ENCODE measurements around the gene GSPT1.
"Not testable (repeated sequence)": the region's sequence is repeated elsewhere in the genome, so short reads cannot be mapped to it uniquely, and the experiment has no call there.

The GSPT1 gene

DNA sequence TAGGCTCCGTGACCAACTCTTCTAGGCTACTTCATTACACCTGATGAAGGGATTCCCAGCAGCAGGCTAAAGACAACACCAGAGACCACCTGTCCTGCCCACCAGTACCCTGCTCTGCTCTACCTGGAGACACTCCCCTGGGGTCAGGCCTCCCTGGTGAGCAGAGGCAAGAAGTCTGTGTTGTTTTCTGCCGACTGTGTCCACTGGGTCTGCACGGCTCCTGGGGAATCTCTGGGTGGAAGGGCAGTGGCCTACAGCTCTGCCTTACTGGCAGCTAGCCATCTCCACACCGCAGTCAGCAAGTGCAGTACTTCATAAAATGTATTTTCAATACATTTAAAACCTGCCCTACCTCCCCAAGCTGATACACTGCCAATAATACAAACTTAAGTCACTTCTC lies 71.3 kb downstream of the GSPT1 start:
- H3K9ac ChIP-seq (ENCODE audit: low read length), result no peak overlapping the region
- H3K36me3 ChIP-seq (ENCODE audit: control insufficient read depth, low read depth, low read length), result peaks cover 94% of the 10 kb centered on the region
- no peak overlapping the region for H3K27ac ChIP-seq (ENCODE audit: low read length)
- H3K4me1 ChIP-seq (ENCODE audit: control insufficient read depth, low read depth, low read length), result no peaks in the 10 kb centered on the region
- H3K4me3 ChIP-seq (ENCODE audit: low read length), result no peak overlapping the region
- no peaks in the 10 kb centered on the region for H3K27me3 ChIP-seq (ENCODE audit: control insufficient read depth, insufficient read depth, low read length)
- no peaks in the 10 kb centered on the region for H3K9me3 ChIP-seq (ENCODE audit: control insufficient read depth, low read depth, low read length)

DNA sequence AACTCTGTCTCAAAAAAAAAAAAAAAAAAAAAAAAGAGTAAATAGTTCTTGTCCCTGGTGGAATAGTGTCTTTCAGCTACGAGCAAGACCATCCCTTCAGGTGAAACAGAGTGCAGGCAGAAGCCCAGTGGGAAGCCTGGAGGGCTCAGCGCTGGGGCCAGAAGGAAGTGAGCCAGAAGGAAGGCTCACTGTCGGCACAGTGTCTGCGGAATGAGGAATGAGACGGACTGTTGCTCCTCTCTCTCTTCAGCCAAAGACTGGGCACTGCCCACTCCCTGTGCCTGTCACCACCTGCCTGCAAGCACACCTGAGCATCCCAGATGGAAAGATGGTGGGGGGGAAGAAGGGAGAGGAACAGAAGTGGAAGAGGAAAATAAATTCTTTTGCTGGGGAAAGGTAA lies 71.9 kb downstream of the GSPT1 start:
- Histone ChIP-seq H3K4me1 (ENCODE audit: control insufficient read depth, low read depth, low read length) (no peaks in the 10 kb centered on the region), H3K27ac (ENCODE audit: low read length) (no peak overlapping the region), H3K4me3 (ENCODE audit: low read length) (no peak overlapping the region), H3K36me3 (ENCODE audit: control insufficient read depth, low read depth, low read length) (peaks cover 94% of the 10 kb centered on the region), H3K27me3 (ENCODE audit: control insufficient read depth, insufficient read depth, low read length) (no peaks in the 10 kb centered on the region), H3K9me3 (ENCODE audit: control insufficient read depth, low read depth, low read length) (no peaks in the 10 kb centered on the region), H3K9ac (ENCODE audit: low read length) (no peak overlapping the region)

DNA sequence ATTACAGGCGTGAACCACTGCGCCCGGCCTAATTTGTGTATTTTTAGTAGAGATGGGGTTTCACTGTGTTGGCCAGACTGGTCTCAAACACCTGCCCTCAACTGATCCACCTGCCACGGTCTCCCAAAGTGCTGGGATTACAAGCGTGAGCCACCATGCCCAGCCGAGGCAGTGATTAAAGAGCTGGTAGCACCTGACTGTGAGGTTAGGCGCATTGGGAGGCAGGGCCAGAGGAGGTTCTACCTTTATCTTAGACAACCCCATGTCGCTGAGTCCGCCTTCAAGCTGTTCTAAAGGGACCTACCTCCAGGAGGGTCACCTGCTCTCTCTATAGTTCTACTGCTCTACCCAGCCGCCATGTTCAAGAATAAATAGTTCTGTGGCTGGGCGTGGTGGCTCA lies 72.5 kb downstream of the GSPT1 start:
- H3K27ac ChIP-seq (ENCODE audit: low read length), result no peak overlapping the region
- H3K9me3 ChIP-seq (ENCODE audit: control insufficient read depth, low read depth, low read length), result no peaks in the 10 kb centered on the region
- H3K4me1 ChIP-seq (ENCODE audit: control insufficient read depth, low read depth, low read length), result no peaks in the 10 kb centered on the region
- H3K36me3 ChIP-seq (ENCODE audit: control insufficient read depth, low read depth, low read length), result peaks cover 94% of the 10 kb centered on the region
- no peak overlapping the region for H3K4me3 ChIP-seq (ENCODE audit: low read length)
- H3K9ac ChIP-seq (ENCODE audit: low read length), result no peak overlapping the region
- no peaks in the 10 kb centered on the region for H3K27me3 ChIP-seq (ENCODE audit: control insufficient read depth, insufficient read depth, low read length)

DNA sequence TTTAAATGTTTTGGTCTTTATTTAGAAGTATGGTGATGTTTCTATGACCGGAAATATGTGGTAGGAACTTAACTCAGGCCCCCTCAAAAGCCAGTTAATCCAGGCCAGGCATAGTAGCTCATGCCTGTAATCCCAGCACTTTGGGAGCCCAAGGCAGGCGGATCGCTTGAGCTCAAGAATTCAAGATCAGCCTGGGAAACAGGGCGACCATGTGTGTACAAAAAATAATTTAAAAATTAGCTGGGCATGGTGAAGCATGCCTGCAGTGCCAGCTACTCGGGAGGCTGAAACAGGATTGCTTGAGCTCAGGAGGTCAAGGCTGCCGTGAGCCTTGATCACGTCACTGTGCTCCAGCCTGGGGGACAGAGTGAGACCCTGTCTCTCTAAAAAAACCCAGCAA lies 74.7 kb downstream of the GSPT1 start:
- no peak overlapping the region for H3K27ac ChIP-seq (ENCODE audit: low read length)

DNA sequence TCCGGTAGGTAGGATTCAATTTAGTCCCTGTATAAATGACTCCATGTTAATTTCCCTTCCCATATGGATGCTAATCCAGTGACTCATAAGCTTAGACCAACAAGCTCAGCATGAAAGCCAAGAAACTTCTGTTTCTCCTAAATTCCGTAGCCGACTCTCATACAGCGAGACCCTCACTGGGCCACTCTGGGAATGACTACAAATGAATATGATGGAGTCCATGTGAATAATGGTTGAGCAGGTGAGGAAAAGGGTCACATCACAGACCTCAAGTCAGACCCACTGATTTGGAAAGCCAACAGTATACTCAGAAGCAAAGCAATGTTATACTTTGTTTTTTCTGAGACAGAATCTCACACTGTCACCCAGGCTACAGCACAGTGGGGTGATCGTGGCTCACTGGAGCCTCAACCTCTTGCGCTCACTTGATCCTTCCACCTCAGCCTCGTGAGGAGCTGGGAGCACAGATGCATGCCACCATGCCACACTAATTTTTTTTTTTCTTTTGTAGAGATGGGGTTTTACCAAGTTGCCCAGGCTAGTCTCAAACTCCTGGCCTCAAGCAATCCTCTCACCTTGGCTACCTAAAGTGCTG lies 79.0 kb downstream of the GSPT1 start:
- H3K4me3 ChIP-seq (ENCODE audit: low read length), result no peak overlapping the region
- no peak overlapping the region for H3K27ac ChIP-seq (ENCODE audit: low read length)
- no peaks in the 10 kb centered on the region for H3K9me3 ChIP-seq (ENCODE audit: control insufficient read depth, low read depth, low read length)
- no peaks in the 10 kb centered on the region for H3K27me3 ChIP-seq (ENCODE audit: control insufficient read depth, insufficient read depth, low read length)
- H3K9ac ChIP-seq (ENCODE audit: low read length), result no peak overlapping the region
- no peaks in the 10 kb centered on the region for H3K4me1 ChIP-seq (ENCODE audit: control insufficient read depth, low read depth, low read length)
- H3K36me3 ChIP-seq (ENCODE audit: control insufficient read depth, low read depth, low read length), result peaks cover 57% of the 10 kb centered on the region

More for the DNA sequence above, 74.7 kb downstream of the GSPT1 start:
- Histone ChIP-seq H3K9ac (ENCODE audit: low read length) (no peak overlapping the region), H3K36me3 (ENCODE audit: control insufficient read depth, low read depth, low read length) (peaks cover 94% of the 10 kb centered on the region), H3K9me3 (ENCODE audit: control insufficient read depth, low read depth, low read length) (no peaks in the 10 kb centered on the region), H3K4me1 (ENCODE audit: control insufficient read depth, low read depth, low read length) (no peaks in the 10 kb centered on the region), H3K4me3 (ENCODE audit: low read length) (no peak overlapping the region), H3K27me3 (ENCODE audit: control insufficient read depth, insufficient read depth, low read length) (no peaks in the 10 kb centered on the region)

DNA sequence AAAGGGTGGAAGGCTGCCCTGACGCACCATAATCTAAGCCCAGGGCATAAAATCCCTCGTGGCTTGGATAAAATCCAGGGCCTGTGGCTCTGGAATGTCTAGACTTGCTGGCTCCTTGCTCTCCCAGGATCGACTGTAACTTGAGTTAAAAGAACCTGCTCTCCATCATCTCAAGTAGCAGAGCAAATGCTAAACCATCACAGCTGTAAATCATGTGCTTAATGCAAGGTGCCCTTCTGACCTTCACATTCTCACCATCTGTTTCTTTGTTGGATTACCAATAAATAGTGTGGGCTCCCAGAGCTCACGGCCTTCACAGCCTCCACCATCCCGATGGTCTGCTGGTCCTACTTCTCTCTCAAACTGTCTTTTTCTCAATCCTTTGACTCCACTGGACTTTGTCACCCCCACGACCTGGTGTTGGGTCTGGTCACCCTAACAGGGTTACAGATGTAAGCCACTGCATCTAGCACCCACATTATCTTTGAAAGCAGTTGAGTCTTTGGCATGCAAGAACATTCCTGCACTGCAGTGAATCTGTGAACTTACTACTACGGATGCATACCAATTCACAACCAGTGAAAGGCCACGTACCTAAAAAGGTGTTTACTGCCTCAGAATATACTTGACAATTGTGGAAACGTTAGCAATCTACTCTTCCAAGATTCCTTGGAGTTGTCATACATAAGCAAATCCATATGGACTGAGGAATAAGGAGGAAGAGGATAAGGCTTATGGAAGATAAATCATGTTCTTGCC lies 79.7 kb downstream of the GSPT1 start:
- H3K9me3 ChIP-seq (ENCODE audit: control insufficient read depth, low read depth, low read length), result no peaks in the 10 kb centered on the region
- no peak overlapping the region for H3K27ac ChIP-seq (ENCODE audit: low read length)
- H3K4me3 ChIP-seq (ENCODE audit: low read length), result no peak overlapping the region
- no peaks in the 10 kb centered on the region for H3K4me1 ChIP-seq (ENCODE audit: control insufficient read depth, low read depth, low read length)
- H3K27me3 ChIP-seq (ENCODE audit: control insufficient read depth, insufficient read depth, low read length), result no peaks in the 10 kb centered on the region
- H3K36me3 ChIP-seq (ENCODE audit: control insufficient read depth, low read depth, low read length), result peaks cover 50% of the 10 kb centered on the region
- no peak overlapping the region for H3K9ac ChIP-seq (ENCODE audit: low read length)

DNA sequence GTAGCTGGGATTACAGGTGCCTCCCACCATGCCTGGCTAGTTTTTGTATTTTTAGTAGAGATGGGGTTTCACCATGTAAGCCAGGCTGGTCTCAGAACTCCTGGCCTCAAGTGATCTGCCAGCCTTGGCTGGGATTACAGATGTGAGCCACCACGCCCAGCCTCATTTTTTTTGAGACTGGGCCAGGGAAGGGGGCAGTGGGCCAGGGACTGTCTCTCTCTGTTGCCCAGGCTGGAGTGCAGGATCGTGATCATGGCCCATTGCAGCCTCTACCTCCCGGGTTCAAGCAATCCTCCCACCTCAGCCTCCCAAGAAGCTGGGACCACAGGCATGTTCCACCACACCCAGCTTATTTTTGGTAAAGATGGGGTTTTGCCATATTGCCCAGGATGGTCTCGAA lies 80.4 kb downstream of the GSPT1 start:
- Histone ChIP-seq H3K4me1 (ENCODE audit: control insufficient read depth, low read depth, low read length) (no peaks in the 10 kb centered on the region), H3K9me3 (ENCODE audit: control insufficient read depth, low read depth, low read length) (no peaks in the 10 kb centered on the region), H3K27ac (ENCODE audit: low read length) (no peak overlapping the region), H3K27me3 (ENCODE audit: control insufficient read depth, insufficient read depth, low read length) (no peaks in the 10 kb centered on the region), H3K36me3 (ENCODE audit: control insufficient read depth, low read depth, low read length) (peaks cover 43% of the 10 kb centered on the region), H3K9ac (ENCODE audit: low read length) (no peak overlapping the region), H3K4me3 (ENCODE audit: low read length) (no peak overlapping the region)

DNA sequence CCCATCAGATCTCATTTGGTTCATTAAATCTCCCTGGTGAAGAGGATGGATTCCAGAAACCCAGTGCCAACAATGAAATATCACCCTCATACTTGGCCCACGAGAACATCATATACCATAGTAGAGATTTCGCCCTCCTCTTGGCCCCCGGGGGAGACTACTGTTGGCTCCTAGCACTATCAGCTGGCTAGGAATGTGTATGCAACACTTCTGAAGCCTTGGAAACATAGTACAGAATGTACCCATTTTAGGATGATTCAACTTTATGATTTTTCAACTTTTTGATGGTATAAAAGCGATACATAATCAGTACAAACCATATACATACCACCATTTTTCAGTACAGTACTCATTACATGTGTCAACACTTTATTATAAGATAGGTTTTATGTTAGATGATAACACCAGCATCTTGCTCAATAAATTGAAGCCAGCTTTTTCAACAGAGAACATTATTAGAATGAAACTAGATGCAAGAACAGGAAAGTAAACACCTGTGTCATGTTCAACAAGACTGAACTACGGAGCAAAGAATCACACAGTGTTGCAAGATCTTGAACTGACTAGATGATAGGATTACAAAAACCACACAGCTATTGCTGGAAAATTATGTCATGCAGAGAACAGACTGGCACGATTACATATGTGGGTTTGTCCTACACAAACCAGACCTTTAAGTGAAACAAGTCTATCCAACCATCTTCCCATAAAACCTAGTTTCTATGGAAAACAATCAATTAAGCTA lies 81.6 kb downstream of the GSPT1 start:
- Histone ChIP-seq H3K9me3 (ENCODE audit: control insufficient read depth, low read depth, low read length) (no peaks in the 10 kb centered on the region), H3K4me3 (ENCODE audit: low read length) (no peak overlapping the region), H3K27me3 (ENCODE audit: control insufficient read depth, insufficient read depth, low read length) (no peaks in the 10 kb centered on the region), H3K4me1 (ENCODE audit: control insufficient read depth, low read depth, low read length) (no peaks in the 10 kb centered on the region), H3K36me3 (ENCODE audit: control insufficient read depth, low read depth, low read length) (peaks cover 31% of the 10 kb centered on the region), H3K27ac (ENCODE audit: low read length) (no peak overlapping the region), H3K9ac (ENCODE audit: low read length) (no peak overlapping the region)

DNA sequence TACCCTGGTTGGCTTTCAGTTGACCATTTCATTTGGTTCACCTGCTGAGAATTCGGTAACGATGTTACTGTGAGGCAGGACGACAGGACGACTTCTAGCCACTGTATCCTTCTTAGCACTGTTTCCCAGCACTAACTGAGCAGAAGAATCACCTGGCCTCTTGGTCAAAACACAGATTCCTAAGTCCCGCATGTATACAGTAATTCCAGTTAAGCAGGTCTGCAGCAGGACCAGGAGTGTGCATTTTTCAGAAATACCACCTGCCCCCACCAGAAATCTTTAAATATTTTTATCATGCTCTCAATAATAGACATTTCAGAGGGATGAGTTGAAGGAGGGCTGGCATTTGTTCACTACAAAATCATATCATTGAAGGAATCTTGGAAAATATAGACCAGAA lies 87.1 kb downstream of the GSPT1 start:
- H3K36me3 ChIP-seq (ENCODE audit: control insufficient read depth, low read depth, low read length), result no peaks in the 10 kb centered on the region
- H3K9me3 ChIP-seq (ENCODE audit: control insufficient read depth, low read depth, low read length), result no peaks in the 10 kb centered on the region
- no peak overlapping the region for H3K4me3 ChIP-seq (ENCODE audit: low read length)
- H3K27me3 ChIP-seq (ENCODE audit: control insufficient read depth, insufficient read depth, low read length), result no peaks in the 10 kb centered on the region
- H3K27ac ChIP-seq (ENCODE audit: low read length), result no peak overlapping the region
- H3K4me1 ChIP-seq (ENCODE audit: control insufficient read depth, low read depth, low read length), result no peaks in the 10 kb centered on the region
- no peak overlapping the region for H3K9ac ChIP-seq (ENCODE audit: low read length)

DNA sequence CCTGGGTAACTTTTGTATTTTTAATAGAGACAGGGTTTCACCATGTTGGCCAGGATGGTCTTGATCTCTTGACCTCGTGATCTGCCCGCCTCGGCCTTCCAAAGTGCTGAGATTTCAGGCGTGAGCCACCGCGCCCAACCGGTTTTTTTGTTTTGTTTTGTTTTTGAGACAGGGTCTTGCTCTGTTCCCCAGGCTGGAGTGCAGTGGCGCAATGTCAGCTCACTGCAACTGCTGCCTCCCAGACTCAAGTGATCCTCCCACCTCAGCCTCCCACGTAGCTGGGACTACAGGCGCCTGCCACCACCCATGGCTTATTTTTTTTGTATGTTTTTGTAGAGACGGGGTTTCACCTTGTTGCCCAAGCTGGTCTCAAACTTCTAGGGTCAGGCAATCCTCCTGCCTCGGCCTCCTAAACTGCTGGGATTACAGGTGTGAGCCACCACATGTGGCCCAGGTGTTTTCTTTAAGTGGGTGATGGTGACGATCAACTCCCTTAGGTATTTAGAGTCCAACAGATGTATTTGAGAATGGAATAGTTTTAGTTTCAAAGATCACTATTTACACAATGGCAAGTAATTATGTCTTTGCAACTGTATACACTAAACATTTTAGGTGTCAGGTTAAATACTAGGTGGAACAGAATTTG lies 90.1 kb downstream of the GSPT1 start:
- H3K27me3 ChIP-seq (ENCODE audit: control insufficient read depth, insufficient read depth, low read length); H3K4me3 ChIP-seq (ENCODE audit: low read length); H3K4me1 ChIP-seq (ENCODE audit: control insufficient read depth, low read depth, low read length); H3K36me3 ChIP-seq (ENCODE audit: control insufficient read depth, low read depth, low read length); H3K9ac ChIP-seq (ENCODE audit: low read length); H3K9me3 ChIP-seq (ENCODE audit: control insufficient read depth, low read depth, low read length); H3K27ac ChIP-seq (ENCODE audit: low read length): not testable (repeated sequence)

DNA sequence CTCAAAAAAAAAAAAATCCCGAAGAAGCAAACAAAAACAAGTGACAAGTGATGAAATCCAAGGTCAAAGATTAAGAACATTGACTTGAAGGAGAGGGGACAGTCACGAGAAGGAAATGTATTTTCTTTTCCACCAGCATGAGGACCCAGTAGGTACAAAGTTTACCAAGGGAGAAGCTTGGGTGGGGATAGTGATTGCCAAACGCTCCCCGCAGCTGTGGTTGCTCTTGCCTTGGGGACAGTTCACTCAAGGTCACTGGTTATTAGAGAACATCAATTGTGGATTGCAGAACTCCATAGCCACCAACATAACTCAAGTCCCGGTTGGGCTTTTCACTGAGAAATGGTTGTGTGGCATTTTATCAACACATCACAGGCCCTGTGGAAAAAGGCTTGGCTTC lies 91.4 kb downstream of the GSPT1 start:
- no peaks in the 10 kb centered on the region for H3K36me3 ChIP-seq (ENCODE audit: control insufficient read depth, low read depth, low read length)
- no peaks in the 10 kb centered on the region for H3K27me3 ChIP-seq (ENCODE audit: control insufficient read depth, insufficient read depth, low read length)
- no peaks in the 10 kb centered on the region for H3K4me1 ChIP-seq (ENCODE audit: control insufficient read depth, low read depth, low read length)
- no peak overlapping the region for H3K4me3 ChIP-seq (ENCODE audit: low read length)
- H3K9me3 ChIP-seq (ENCODE audit: control insufficient read depth, low read depth, low read length), result no peaks in the 10 kb centered on the region
- no peak overlapping the region for H3K27ac ChIP-seq (ENCODE audit: low read length)
- no peak overlapping the region for H3K9ac ChIP-seq (ENCODE audit: low read length)

All from iPS-18a (cell line).